ENCODE results near the gene PPIC.

PPIC gene

GRCh38 chr5:123028222-123028621 is 8.3 kb downstream of the PPIC start:
- peak; percentile 6 for DNase-seq (ENCODE audit: low read depth)
- TF ChIP-seq, protein P1, sequence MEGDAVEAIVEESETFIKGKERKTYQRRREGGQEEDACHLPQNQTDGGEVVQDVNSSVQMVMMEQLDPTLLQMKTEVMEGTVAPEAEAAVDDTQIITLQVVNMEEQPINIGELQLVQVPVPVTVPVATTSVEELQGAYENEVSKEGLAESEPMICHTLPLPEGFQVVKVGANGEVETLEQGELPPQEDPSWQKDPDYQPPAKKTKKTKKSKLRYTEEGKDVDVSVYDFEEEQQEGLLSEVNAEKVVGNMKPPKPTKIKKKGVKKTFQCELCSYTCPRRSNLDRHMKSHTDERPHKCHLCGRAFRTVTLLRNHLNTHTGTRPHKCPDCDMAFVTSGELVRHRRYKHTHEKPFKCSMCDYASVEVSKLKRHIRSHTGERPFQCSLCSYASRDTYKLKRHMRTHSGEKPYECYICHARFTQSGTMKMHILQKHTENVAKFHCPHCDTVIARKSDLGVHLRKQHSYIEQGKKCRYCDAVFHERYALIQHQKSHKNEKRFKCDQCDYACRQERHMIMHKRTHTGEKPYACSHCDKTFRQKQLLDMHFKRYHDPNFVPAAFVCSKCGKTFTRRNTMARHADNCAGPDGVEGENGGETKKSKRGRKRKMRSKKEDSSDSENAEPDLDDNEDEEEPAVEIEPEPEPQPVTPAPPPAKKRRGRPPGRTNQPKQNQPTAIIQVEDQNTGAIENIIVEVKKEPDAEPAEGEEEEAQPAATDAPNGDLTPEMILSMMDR (conservative IDR thresholded peaks at IDR 0.05; ENCODE audit: control insufficient read depth, insufficient read depth, low read depth, low read length), result no peak
- no peak overlapping the region for H3K4me3 ChIP-seq (ENCODE audit: control insufficient read depth, low read depth, low read length)

GRCh38 chr5:123014689-123015088 is 21.8 kb downstream of the PPIC start:
- no peak overlapping the region for H3K4me3 ChIP-seq (ENCODE audit: control insufficient read depth, low read depth, low read length)
- DNase-seq (ENCODE audit: low read depth), result no peak
- TF ChIP-seq, protein P1 (conservative IDR thresholded peaks at IDR 0.05; ENCODE audit: control insufficient read depth, insufficient read depth, low read depth, low read length), result no peak

DNA sequence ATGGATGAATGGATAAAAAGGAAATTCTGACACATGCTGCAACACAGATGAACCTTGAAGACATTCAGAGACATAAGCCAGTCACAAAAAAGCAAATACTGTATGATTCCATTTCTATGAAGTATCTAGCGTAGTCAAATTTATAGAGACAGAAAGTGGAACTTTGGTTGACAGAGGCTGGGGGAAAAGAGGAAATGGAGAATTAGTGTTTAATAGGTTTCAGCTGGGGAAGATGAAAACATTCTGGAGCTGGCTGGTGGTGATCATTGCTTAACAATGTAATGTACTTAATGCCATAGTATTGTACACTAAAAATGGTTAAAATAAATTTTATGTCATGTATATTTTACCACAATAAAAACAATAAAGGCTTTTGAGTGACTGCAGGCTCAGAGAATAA is 24.2 kb downstream of the PPIC start:
- H3K4me3 ChIP-seq (ENCODE audit: control insufficient read depth, low read depth, low read length), result no peak overlapping the region
- peak; percentile 25 for DNase-seq (ENCODE audit: low read depth)
- TF ChIP-seq, protein P1 (conservative IDR thresholded peaks at IDR 0.05; ENCODE audit: control insufficient read depth, insufficient read depth, low read depth, low read length), result no peak

GRCh38 chr5:123007754-123008153 is 28.8 kb downstream of the PPIC start:
- TF ChIP-seq, protein P1 (conservative IDR thresholded peaks at IDR 0.05; ENCODE audit: control insufficient read depth, insufficient read depth, low read depth, low read length), result no peak
- DNase-seq (ENCODE audit: low read depth), result no peak
- no peak overlapping the region for H3K4me3 ChIP-seq (ENCODE audit: control insufficient read depth, low read depth, low read length)

DNA sequence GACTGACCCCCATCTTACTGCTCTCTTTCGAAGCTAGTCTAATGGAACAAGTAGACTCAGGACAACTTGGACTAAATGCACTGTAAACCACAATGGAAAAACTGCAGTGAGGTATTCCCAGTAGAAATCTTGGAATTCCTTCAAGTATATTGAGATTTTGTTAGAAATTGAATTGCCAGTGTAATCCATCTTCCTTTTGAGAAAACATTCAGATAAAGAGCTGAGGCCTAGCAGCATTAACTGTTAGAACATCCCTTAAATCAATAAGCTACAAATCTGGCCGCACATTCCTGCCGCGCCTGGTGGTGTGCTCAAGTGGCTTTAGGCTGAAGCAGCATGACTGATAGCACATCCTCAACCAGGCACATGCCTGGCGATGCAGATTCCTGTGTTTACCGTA is 29.3 kb downstream of the PPIC start:
- H3K4me3 ChIP-seq (ENCODE audit: control insufficient read depth, low read depth, low read length), result no peak overlapping the region
- no peak for DNase-seq (ENCODE audit: low read depth)
- TF ChIP-seq, protein P1 (conservative IDR thresholded peaks at IDR 0.05; ENCODE audit: control insufficient read depth, insufficient read depth, low read depth, low read length), result no peak

DNA sequence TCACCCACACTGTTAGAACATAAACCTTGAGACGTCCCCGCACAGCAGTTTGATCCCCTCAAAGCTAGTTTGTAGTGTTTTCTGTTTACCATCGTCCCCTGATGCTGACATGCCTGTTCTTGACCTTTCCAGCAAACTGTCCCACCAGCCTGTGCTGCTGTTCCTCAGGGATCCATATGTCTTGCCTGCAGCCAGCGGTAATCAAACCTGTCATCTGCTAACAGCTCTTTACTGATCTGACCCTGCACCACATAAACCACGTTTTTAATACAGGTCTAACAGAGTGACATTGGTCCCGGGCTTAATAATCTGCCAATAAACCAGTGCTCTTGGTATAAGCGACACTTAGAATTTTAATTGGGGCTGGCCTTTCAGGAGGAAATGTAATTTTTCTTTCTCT is 34.7 kb downstream of the PPIC start:
- no peak for DNase-seq (ENCODE audit: low read depth)
- TF ChIP-seq, protein P1 (conservative IDR thresholded peaks at IDR 0.05; ENCODE audit: control insufficient read depth, insufficient read depth, low read depth, low read length), result no peak
- no peak overlapping the region for H3K4me3 ChIP-seq (ENCODE audit: control insufficient read depth, low read depth, low read length)

GRCh38 chr5:123000731-123001130 is 35.8 kb downstream of the PPIC start:
- no peak overlapping the region for H3K4me3 ChIP-seq (ENCODE audit: control insufficient read depth, low read depth, low read length)
- DNase-seq (ENCODE audit: low read depth), result no peak

More at GRCh38 chr5:123000731-123001130, 35.8 kb downstream of the PPIC start:
- TF ChIP-seq, protein P1 (conservative IDR thresholded peaks at IDR 0.05; ENCODE audit: control insufficient read depth, insufficient read depth, low read depth, low read length), result no peak
